ENCODE results near the gene SRP68.

The SRP68 gene

DNA sequence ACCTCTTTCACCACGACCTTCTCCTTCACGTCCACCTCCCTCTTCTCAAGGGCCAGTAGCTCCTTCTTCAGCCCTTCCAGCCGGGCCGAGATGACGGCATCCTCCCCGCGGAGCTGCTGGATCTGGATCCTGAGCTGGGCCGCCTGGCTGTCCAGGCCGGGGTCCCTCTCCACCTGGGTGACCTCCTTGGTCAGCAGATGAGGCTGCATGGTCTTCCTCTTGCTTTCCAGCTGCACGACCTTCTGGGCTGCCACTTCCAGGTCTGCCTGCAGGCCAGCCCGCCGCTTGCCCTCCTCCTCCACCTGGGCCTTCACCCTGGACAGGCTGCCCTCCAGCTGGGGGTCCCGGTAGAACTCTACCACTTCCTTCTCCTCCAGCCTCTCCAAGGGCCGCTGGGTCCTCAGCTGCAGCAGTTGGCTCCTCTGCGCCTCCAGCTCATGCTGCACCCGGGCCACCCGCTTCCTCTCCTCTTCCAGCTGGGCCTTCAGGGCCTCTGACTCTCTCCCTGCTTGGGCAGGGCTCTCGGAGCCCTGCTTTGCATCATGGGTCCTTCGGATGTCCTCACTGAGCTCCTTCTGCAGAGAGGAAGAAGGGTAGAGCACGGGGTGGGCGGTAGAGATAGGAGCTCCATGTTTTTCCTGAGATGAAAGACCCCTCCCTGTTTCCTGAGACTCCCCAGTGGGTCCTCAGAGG is 62.2 kb downstream of the SRP68 start:
- DNase-seq (ENCODE audit: low read depth in 1 of 2, low spot score in 1 of 2) = peak in 1 of 2 experiments; percentile 60
- no peaks in the 10 kb centered on the region for H3K27me3 ChIP-seq (ENCODE audit: insufficient read depth, poor library complexity, severe bottlenecking)
- H3K4me3 ChIP-seq (replicated peaks; ENCODE audit: insufficient read depth, low read length) = no peak overlapping the region
- H3K27ac ChIP-seq (replicated peaks) = no peak overlapping the region
- TF ChIP-seq REST (IDR thresholded peaks at IDR 0.05; ENCODE audit: insufficient replicate concordance, low read depth) = no peak
- TF ChIP-seq GABPA (IDR thresholded peaks at IDR 0.05; ENCODE audit: low read depth) = no peak
- no peak; the same call in 1 of the 2 replicates for TF ChIP-seq SPI1 (IDR thresholded peaks at IDR 0.05; ENCODE audit: borderline replicate concordance, low read depth)
- no peak for TF ChIP-seq POLR2AphosphoS5 (IDR thresholded peaks at IDR 0.05; ENCODE audit: low read depth)
- TF ChIP-seq CTCF (IDR thresholded peaks at IDR 0.05; ENCODE audit: insufficient read depth, low read length) = no peak

GRCh38 chr17:76009447-76009846 is 62.9 kb downstream of the SRP68 start:
- Histone ChIP-seq H3K27me3 (ENCODE audit: insufficient read depth, poor library complexity, severe bottlenecking) (no peaks in the 10 kb centered on the region), H3K4me3 (replicated peaks; ENCODE audit: insufficient read depth, low read length) (no peak overlapping the region), H3K27ac (replicated peaks) (no peak overlapping the region)
- no peak for DNase-seq (ENCODE audit: low read depth in 1 of 2, low spot score in 1 of 2)
- TF ChIP-seq SPI1 (IDR thresholded peaks at IDR 0.05; ENCODE audit: borderline replicate concordance, low read depth) (no peak), CTCF (IDR thresholded peaks at IDR 0.05; ENCODE audit: insufficient read depth, low read length) (no peak), POLR2AphosphoS5 (IDR thresholded peaks at IDR 0.05; ENCODE audit: low read depth) (no peak), GABPA (IDR thresholded peaks at IDR 0.05; ENCODE audit: low read depth) (no peak), REST (IDR thresholded peaks at IDR 0.05; ENCODE audit: insufficient replicate concordance, low read depth) (no peak)

GRCh38 chr17:76008630-76009425 is 63.5 kb downstream of the SRP68 start:
- Histone ChIP-seq H3K27ac (replicated peaks) (no peak overlapping the region), H3K4me3 (replicated peaks; ENCODE audit: insufficient read depth, low read length) (no peak overlapping the region), H3K27me3 (ENCODE audit: insufficient read depth, poor library complexity, severe bottlenecking) (no peaks in the 10 kb centered on the region)
- TF ChIP-seq POLR2AphosphoS5 (IDR thresholded peaks at IDR 0.05; ENCODE audit: low read depth) = no peak
- DNase-seq (ENCODE audit: low read depth in 1 of 2, low spot score in 1 of 2) = no peak

DNA sequence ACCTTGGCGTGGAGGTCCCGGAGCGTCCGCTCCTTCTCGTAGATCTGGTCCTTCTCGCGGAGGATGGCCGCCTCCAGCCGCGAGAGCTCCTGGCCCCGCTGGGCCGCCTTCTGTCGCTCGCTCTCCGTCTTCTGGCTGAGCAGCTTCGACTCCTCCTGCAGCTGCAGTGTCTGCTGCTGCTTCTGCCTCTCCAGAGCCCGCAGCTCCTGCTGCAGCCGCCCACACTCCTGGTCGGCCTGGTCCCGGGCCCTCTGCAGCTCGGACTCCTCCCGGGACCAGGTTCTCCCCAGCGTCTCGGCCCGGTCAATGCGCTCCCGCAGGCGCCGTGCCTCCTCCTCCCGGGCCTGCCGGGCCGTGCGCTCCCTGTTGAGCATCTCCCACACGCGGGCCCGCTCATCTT is 64.1 kb downstream of the SRP68 start:
- DNase-seq (ENCODE audit: low read depth in 1 of 2, low spot score in 1 of 2) = no peak
- Histone ChIP-seq H3K27me3 (ENCODE audit: insufficient read depth, poor library complexity, severe bottlenecking) (no peaks in the 10 kb centered on the region), H3K27ac (replicated peaks) (no peak overlapping the region), H3K4me3 (replicated peaks; ENCODE audit: insufficient read depth, low read length) (no peak overlapping the region)
- TF ChIP-seq SPI1 (IDR thresholded peaks at IDR 0.05; ENCODE audit: borderline replicate concordance, low read depth) (no peak), POLR2AphosphoS5 (IDR thresholded peaks at IDR 0.05; ENCODE audit: low read depth) (no peak), GABPA (IDR thresholded peaks at IDR 0.05; ENCODE audit: low read depth) (no peak), REST (IDR thresholded peaks at IDR 0.05; ENCODE audit: insufficient replicate concordance, low read depth) (no peak), CTCF (IDR thresholded peaks at IDR 0.05; ENCODE audit: insufficient read depth, low read length) (no peak)
